B cell (primary cell): Measurements from ENCODE around the gene CD63. TPM values are rescaled to one million over a fixed set of nuclear protein-coding genes. Genes with fewer than 3 reads are reported as not detected.

ENCODE experiments used
- ATAC-seq: fragments of 200-7000 bp; cut with Tn5 transposase; one replicate; pipeline ENCODE4 v1.10.0; 2021; ENCODE audit warnings: low read depth, mild to moderate bottlenecking, moderate number of reproducible peaks, moderate library complexity
- CTCF ChIA-PET: fragments of 350-600 bp; sonication (Branson Sonifier 250); formaldehyde crosslinking; loops from one replicate; lab custom pipeline; 2021; ENCODE audit warnings: antibody characterized with exemption, inconsistent platforms; lab: Charles Lee
- POLR2A ChIA-PET: fragments of 350-600 bp; sonication (Branson Sonifier 250); formaldehyde crosslinking; loops from one replicate; lab custom pipeline; 2021; ENCODE audit warnings: antibody characterized with exemption; lab: Charles Lee
- DNase-seq: peaks from one replicate; pipeline ENCODE4 v3.0.0; 2013
- H2AFZ ChIP-seq: 2 replicates; pipeline ENCODE4 v1.6.1; 2012; ENCODE audit warnings: mild to moderate bottlenecking, low read depth, low read length; ENCODE audit not compliant: insufficient read depth, poor library complexity, severe bottlenecking
- H3K27ac ChIP-seq, 2 donors: 1 replicate in 1 of 2; 2 replicates in 1 of 2; pipeline ENCODE4 v1.5.1; 2012 to 2013; ENCODE audit warnings: low read length in 2 of 2, mild to moderate bottlenecking in 2 of 2, moderate library complexity in 1 of 2
- H3K27me3 ChIP-seq, 4 experiments: fragments of 200-600 bp in 1 of 4; sonication (generic) in 1 of 4; replicated peaks in 1 of 4; 1 replicate in 2 of 4; 2 replicates in 2 of 4; pipeline versions ENCODE4 v1.6.1 to v1.7.0; 2013 to 2016; ENCODE audit warnings: low read length in 3 of 4, mild to moderate bottlenecking in 2 of 4, mixed read lengths in 1 of 4, moderate library complexity in 1 of 4; ENCODE audit not compliant: insufficient read depth in 4 of 4, control insufficient read depth in 3 of 4; ENCODE audit errors: control extremely low read depth in 1 of 4
- H3K36me3 ChIP-seq, 2 experiments: replicated peaks in 1 of 2; 1 replicate in 1 of 2; 2 replicates in 1 of 2; pipeline versions ENCODE4 v1.6.1 to v1.7.1; 2013; ENCODE audit warnings: low read length in 1 of 2; ENCODE audit not compliant: insufficient read depth in 2 of 2, control insufficient read depth in 1 of 2; ENCODE audit errors: control extremely low read depth in 1 of 2, extremely low read depth in 1 of 2
- H3K4me1 ChIP-seq, 2 donors: fragments of 200-600 bp in 1 of 2; sonication (generic) in 1 of 2; 1 replicate in 1 of 2; 2 replicates in 1 of 2; pipeline versions ENCODE4 v1.5.1 to v1.6.1; 2013 to 2017; ENCODE audit warnings: low read length in 2 of 2; ENCODE audit not compliant: control insufficient read depth in 2 of 2, insufficient read depth in 2 of 2
- H3K4me2 ChIP-seq: replicated peaks from 2 replicates; pipeline ENCODE3; 2012; ENCODE audit warnings: mild to moderate bottlenecking, low read depth, low read length; ENCODE audit not compliant: poor library complexity, severe bottlenecking
- H3K4me3 ChIP-seq, 5 experiments: fragments of 200-600 bp in 1 of 5; sonication (generic) in 1 of 5; 1 replicate in 3 of 5; 2 replicates in 2 of 5; pipeline versions ENCODE4 v1.5.1 to v1.7.0; 2011 to 2016; ENCODE audit warnings: low read length in 4 of 5, mild to moderate bottlenecking in 4 of 5, low read depth in 2 of 5, control low read depth in 1 of 5, moderate library complexity in 1 of 5; ENCODE audit not compliant: insufficient read depth in 1 of 5; ENCODE audit errors: control extremely low read depth in 1 of 5, extremely low read depth in 1 of 5
- H3K79me2 ChIP-seq: fragments of 200-600 bp; sonication (generic); one replicate; pipeline ENCODE4 v1.6.0; 2016; ENCODE audit warnings: low read length; ENCODE audit not compliant: control insufficient read depth, insufficient read depth
- H3K9ac ChIP-seq: fragments of 200-600 bp; sonication (generic); 2 replicates; pipeline ENCODE4 v1.6.1; 2017; ENCODE audit warnings: mild to moderate bottlenecking, low read length, moderate library complexity
- H3K9me3 ChIP-seq, 3 donors: one replicate each; pipeline versions ENCODE4 v1.6.1 to v1.7.1; 2013; ENCODE audit warnings: low read length in 2 of 3; ENCODE audit not compliant: control insufficient read depth in 2 of 3, insufficient read depth in 1 of 3; ENCODE audit errors: control extremely low read depth in 1 of 3
- H4K20me1 ChIP-seq: 2 replicates; pipeline ENCODE4 v1.6.0; 2012; ENCODE audit warnings: mild to moderate bottlenecking, low read length; ENCODE audit not compliant: insufficient read depth, control insufficient read depth, poor library complexity, severe bottlenecking
- H3K27ac Mint-ChIP-seq: one replicate; pipeline ENCODE4 v1.8.0; 2021; ENCODE audit warnings: mixed read lengths
- H3K27me3 Mint-ChIP-seq: one replicate; pipeline ENCODE4 v1.8.0; 2021; ENCODE audit warnings: mixed read lengths
- H3K4me1 Mint-ChIP-seq: one replicate; pipeline ENCODE4 v1.8.0; 2021; ENCODE audit warnings: mixed read lengths
- H3K4me3 Mint-ChIP-seq: one replicate; pipeline ENCODE4 v1.8.0; 2021; ENCODE audit warnings: mixed read lengths
- H3K9me3 Mint-ChIP-seq: one replicate; pipeline ENCODE4 v1.8.0; 2022; ENCODE audit warnings: mixed read lengths; ENCODE audit not compliant: insufficient read depth
- EZH2 ChIP-seq: IDR thresholded peaks from 2 replicates; pipeline ENCODE4 v1.6.1; 2012; ENCODE audit warnings: borderline replicate concordance, low read depth, mild to moderate bottlenecking, moderate library complexity, low read length; ENCODE audit not compliant: insufficient read depth, poor library complexity, severe bottlenecking
- WGBS: methylation state at CpG from one replicate; pipeline ENCODE4 v1.1.5; 2013; ENCODE audit warnings: missing lambda C conversion rate; ENCODE audit not compliant: insufficient coverage; 5-methylcytosine and 5-hydroxymethylcytosine counted together
- intact Hi-C: fragments of 100-400 bp; cut with micrococcal nuclease; formaldehyde crosslinking; loops from one replicate; pipeline ENCODE4 v1.10.0; 2022
- polyA plus RNA-seq: library from polyadenylated mRNA; depleted of rRNA; stranded (reverse); fragments of >200 nt; gene quantifications from 2 replicates; pipeline ENCODE4 v1.2.3, GENCODE V29; 2012
- total RNA-seq, 2 donors: library from RNA; stranded (reverse); fragments of 120-200 nt in 1 of 2; gene quantifications; 1 replicate in 1 of 2; 2 replicates in 1 of 2; pipeline versions ENCODE4 v1.2.3 to v1.2.4, GENCODE V29; 2013 to 2022
- TF ChIP-seq, protein P1 (sequence below): fragments of 200-600 bp; IDR thresholded peaks from one replicate; pipeline ENCODE4 v1.8.0; 2022; ENCODE audit warnings: antibody characterized with exemption, mild to moderate bottlenecking

Gene CD63
- total and polyA plus RNA-seq, 2 donors (not counting 1 experiment from before 2014, with no cell fraction given): 43.0 to 104 TPM

DNA sequence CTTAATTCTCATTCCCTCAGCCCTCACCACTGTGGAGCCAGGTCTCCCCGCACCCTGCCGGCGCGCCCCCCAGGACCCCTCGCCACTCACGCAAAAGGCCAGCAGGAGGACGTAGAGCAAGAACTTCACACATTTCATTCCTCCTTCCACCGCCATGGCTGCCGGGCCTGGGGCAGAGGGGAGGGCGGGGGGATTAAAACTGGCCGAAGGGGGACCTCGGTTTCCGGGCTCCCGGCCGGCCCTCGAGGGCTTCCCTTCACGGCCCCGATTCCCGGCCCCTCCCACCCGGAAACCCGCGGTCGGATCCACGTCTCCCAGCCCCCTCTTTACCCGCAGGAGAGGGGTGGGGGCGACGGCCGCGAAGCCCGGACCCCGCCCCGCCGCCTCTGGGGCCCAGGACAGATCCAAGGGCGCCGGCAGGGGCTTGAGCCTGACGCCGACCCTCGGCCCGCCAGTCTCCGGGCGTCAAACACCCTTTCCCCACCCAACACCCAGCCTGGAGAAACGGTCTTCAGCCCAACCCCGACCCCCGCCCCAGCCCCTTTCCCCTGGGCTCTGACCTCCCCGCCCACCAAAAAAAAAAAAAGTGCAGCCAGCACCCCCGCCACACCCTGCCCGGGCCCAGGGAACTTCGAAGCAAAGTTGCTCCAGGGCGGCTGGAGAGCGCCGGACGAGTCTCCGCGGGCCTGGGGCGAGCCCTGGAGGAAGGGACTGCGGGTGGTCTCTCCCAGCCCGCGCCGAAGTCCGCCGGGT is 447 bp downstream of the CD63 start:
- H3K79me2 ChIP-seq: no peaks in the 10 kb centered on the region
- H4K20me1 ChIP-seq: no peaks in the 10 kb centered on the region
- peaks cover 21 to 36% of the 10 kb centered on the region in 2 donors for H3K4me1 ChIP-seq
- TF ChIP-seq EZH2: no peak
- TF ChIP-seq, protein P1, sequence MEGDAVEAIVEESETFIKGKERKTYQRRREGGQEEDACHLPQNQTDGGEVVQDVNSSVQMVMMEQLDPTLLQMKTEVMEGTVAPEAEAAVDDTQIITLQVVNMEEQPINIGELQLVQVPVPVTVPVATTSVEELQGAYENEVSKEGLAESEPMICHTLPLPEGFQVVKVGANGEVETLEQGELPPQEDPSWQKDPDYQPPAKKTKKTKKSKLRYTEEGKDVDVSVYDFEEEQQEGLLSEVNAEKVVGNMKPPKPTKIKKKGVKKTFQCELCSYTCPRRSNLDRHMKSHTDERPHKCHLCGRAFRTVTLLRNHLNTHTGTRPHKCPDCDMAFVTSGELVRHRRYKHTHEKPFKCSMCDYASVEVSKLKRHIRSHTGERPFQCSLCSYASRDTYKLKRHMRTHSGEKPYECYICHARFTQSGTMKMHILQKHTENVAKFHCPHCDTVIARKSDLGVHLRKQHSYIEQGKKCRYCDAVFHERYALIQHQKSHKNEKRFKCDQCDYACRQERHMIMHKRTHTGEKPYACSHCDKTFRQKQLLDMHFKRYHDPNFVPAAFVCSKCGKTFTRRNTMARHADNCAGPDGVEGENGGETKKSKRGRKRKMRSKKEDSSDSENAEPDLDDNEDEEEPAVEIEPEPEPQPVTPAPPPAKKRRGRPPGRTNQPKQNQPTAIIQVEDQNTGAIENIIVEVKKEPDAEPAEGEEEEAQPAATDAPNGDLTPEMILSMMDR: no peak
- intact Hi-C loops: no loop called here
- ChIA-PET CTCF (interaction anchor here (0.6 to 4.4 kb wide), 10 partner anchors 8 to 1330 kb away, joined by 3 to 41 read pairs (median 9); partner anchors contain the start of genes BLOC1S1, ORMDL2, RDH5 and SARNP), POLR2A (interaction anchor here (0.6 to 2.0 kb wide), 3 partner anchors 10 to 101 kb away, joined by 3 to 18 read pairs (median 6); partner anchors contain the start of genes BLOC1S1 and DNAJC14)
- DNase-seq: no peak
- peaks cover 0 to 17% of the 10 kb centered on the region in 2 experiments for H3K36me3 ChIP-seq
- peak overlapping the region; percentile 87 for H2AFZ ChIP-seq
- Mint-ChIP-seq H3K4me3 (peak overlapping the region; percentile 88), H3K9me3 (no peaks in the 10 kb centered on the region), H3K27ac (peak overlapping the region; percentile 81), H3K27me3 (no peaks in the 10 kb centered on the region), H3K4me1 (peaks cover 44% of the 10 kb centered on the region)
- under 1% methylated on average over 50 of the region's 61 CpGs for WGBS
- peak overlapping the region; percentile 100 for H3K4me2 ChIP-seq
- ATAC-seq: peak; percentile 6
- H3K9ac ChIP-seq: peak overlapping the region; percentile 90
- H3K27ac ChIP-seq: peak overlapping the region; percentile 34 to 80
- peak overlapping the region in 4 of 5 experiments; percentile 69 to 91 (median 78) for H3K4me3 ChIP-seq
- no peaks in the 10 kb centered on the region for H3K9me3 ChIP-seq
- no peaks in the 10 kb centered on the region for H3K27me3 ChIP-seq
